H1 (cell line): ENCODE data around the gene IKZF5. TPM values are rescaled to one million over a fixed set of nuclear protein-coding genes. Genes with fewer than 3 reads are reported as not detected.

Source experiments
- CTCF ChIA-PET: fragments of 300-600 bp; sonication (Branson Sonifier 250); formaldehyde crosslinking; loops from one replicate; lab custom pipeline; 2021; ENCODE audit not compliant: partially characterized antibody; lab: Charles Lee
- POLR2A ChIA-PET: fragments of 300-600 bp; sonication (Branson Sonifier 250); formaldehyde crosslinking; loops from one replicate; lab custom pipeline; 2021; ENCODE audit warnings: inconsistent platforms; ENCODE audit not compliant: partially characterized antibody; lab: Charles Lee
- DNase-seq, 2 experiments: peaks; one replicate each; pipeline versions ENCODE4 v3.0.0 to v3.0.0-alpha.2; 2010 to 2022; ENCODE audit warnings: low spot score in 2 of 2, low read depth in 1 of 2, mixed read lengths in 1 of 2
- FAIRE-seq: peaks from 2 replicates; lab custom pipeline; 2011; peaks lifted over from hg19 to GRCh38; lab: Jason Lieb, UNC
- H2AFZ ChIP-seq: 2 replicates; pipeline ENCODE4 v1.8.1; 2012; ENCODE audit warnings: low read length, inconsistent platforms
- H2AK5ac ChIP-seq: 2 replicates; pipeline ENCODE4 v1.6.1; 2013; ENCODE audit warnings: low read depth, low read length
- H2BK120ac ChIP-seq: replicated peaks from 2 replicates; pipeline ENCODE3; 2013; ENCODE audit warnings: low read depth, low read length, inconsistent platforms
- H2BK12ac ChIP-seq: 2 replicates; pipeline ENCODE4 v1.6.1; 2013; ENCODE audit warnings: low read depth, low read length
- H2BK15ac ChIP-seq: 2 replicates; pipeline ENCODE4 v1.6.1; 2013; ENCODE audit warnings: low read length
- H2BK20ac ChIP-seq: 2 replicates; pipeline ENCODE4 v1.6.1; 2013; ENCODE audit warnings: low read length
- H2BK5ac ChIP-seq: 2 replicates; pipeline ENCODE4 v1.6.1; 2013; ENCODE audit warnings: low read depth, low read length
- H3K14ac ChIP-seq: 2 replicates; pipeline ENCODE4 v1.6.1; 2013; ENCODE audit warnings: inconsistent platforms; ENCODE audit not compliant: insufficient read length
- H3K18ac ChIP-seq: 2 replicates; pipeline ENCODE4 v1.6.1; 2013; ENCODE audit warnings: low read length; ENCODE audit errors: extremely low read depth
- H3K23ac ChIP-seq: 2 replicates; pipeline ENCODE4 v1.6.1; 2013; ENCODE audit warnings: inconsistent platforms; ENCODE audit not compliant: insufficient read length
- H3K23me2 ChIP-seq: 2 replicates; pipeline ENCODE4 v1.6.1; 2013; ENCODE audit warnings: low read depth, low read length
- H3K27ac ChIP-seq: 2 replicates; pipeline ENCODE4 v1.6.1; 2011; ENCODE audit warnings: low read depth, low read length, inconsistent platforms
- H3K27me3 ChIP-seq, 4 experiments: replicated peaks in 1 of 4; 1 replicate in 1 of 4; 2 replicates in 3 of 4; pipeline versions ENCODE4 v1.6.1 to v1.8.1; 2011 to 2013; ENCODE audit warnings: low read length in 3 of 4, mild to moderate bottlenecking in 3 of 4, inconsistent platforms in 2 of 4, mixed read lengths in 2 of 4, moderate library complexity in 1 of 4; ENCODE audit not compliant: control insufficient read depth in 3 of 4, insufficient read depth in 3 of 4; ENCODE audit errors: extremely low read depth in 1 of 4
- H3K36me3 ChIP-seq, 4 experiments: 2 replicates each; pipeline versions ENCODE4 v1.6.1 to v1.8.1; 2011 to 2013; ENCODE audit warnings: mild to moderate bottlenecking in 4 of 4, low read length in 3 of 4, moderate library complexity in 2 of 4, control low read depth in 1 of 4, inconsistent platforms in 1 of 4; ENCODE audit not compliant: insufficient read depth in 4 of 4, control insufficient read depth in 2 of 4
- H3K4ac ChIP-seq: replicated peaks from 2 replicates; pipeline ENCODE3; 2013; ENCODE audit warnings: low read length, low read depth, mixed read lengths, inconsistent platforms; ENCODE audit not compliant: insufficient read length
- H3K4me1 ChIP-seq, 4 experiments: replicated peaks in 1 of 4; 1 replicate in 1 of 4; 2 replicates in 3 of 4; pipeline versions ENCODE4 v1.6.1 to v1.8.1; 2011 to 2013; ENCODE audit warnings: low read length in 3 of 4, inconsistent platforms in 2 of 4, mixed read lengths in 1 of 4; ENCODE audit not compliant: insufficient read depth in 4 of 4, control insufficient read depth in 3 of 4
- H3K4me2 ChIP-seq, 2 experiments: 2 replicates each; pipeline versions ENCODE4 v1.6.1 to v1.8.1; 2011 to 2013; ENCODE audit warnings: low read depth in 2 of 2, low read length in 2 of 2, control low read depth in 1 of 2, inconsistent platforms in 1 of 2, mild to moderate bottlenecking in 1 of 2; ENCODE audit not compliant: insufficient read depth in 1 of 2
- H3K4me3 ChIP-seq, 4 experiments: fragments of 200-600, 300-600 bp in 1 of 4; sonication (generic), shearing (Covaris generic), sonication (Bioruptor Twin) in 1 of 4; 2 replicates each; pipeline versions ENCODE4 v1.5.1 to v1.8.1; 2011 to 2016; ENCODE audit warnings: low read length in 4 of 4, low read depth in 3 of 4, control low read depth in 2 of 4, inconsistent platforms in 2 of 4, mild to moderate bottlenecking in 2 of 4, mixed read lengths in 1 of 4, moderate library complexity in 1 of 4; ENCODE audit not compliant: insufficient read depth in 2 of 4; ENCODE audit errors: extremely low read depth in 1 of 4
- H3K56ac ChIP-seq: replicated peaks from 2 replicates; pipeline ENCODE3; 2013; ENCODE audit warnings: low read depth, mild to moderate bottlenecking, mixed read lengths, low read length, inconsistent platforms; ENCODE audit not compliant: insufficient read length
- H3K79me1 ChIP-seq: 2 replicates; pipeline ENCODE4 v1.6.1; 2013; ENCODE audit warnings: low read depth, low read length, control low read depth
- H3K79me2 ChIP-seq, 2 experiments: 2 replicates each; pipeline versions ENCODE4 v1.6.1 to v1.8.1; 2012 to 2013; ENCODE audit warnings: low read length in 2 of 2, mild to moderate bottlenecking in 2 of 2, inconsistent platforms in 1 of 2; ENCODE audit not compliant: insufficient read depth in 2 of 2, control insufficient read depth in 1 of 2
- H3K9ac ChIP-seq, 4 experiments: replicated peaks in 1 of 4; 1 replicate in 1 of 4; 2 replicates in 3 of 4; pipeline versions ENCODE4 v1.6.1 to v1.8.1; 2011 to 2013; ENCODE audit warnings: low read depth in 3 of 4, low read length in 3 of 4, control low read depth in 2 of 4, mild to moderate bottlenecking in 2 of 4, moderate library complexity in 2 of 4, inconsistent platforms in 1 of 4; ENCODE audit errors: extremely low read depth in 1 of 4
- H3K9me3 ChIP-seq, 2 experiments: 2 replicates each; pipeline versions ENCODE4 v1.6.1 to v1.8.1; 2012 to 2013; ENCODE audit warnings: mild to moderate bottlenecking in 2 of 2, moderate library complexity in 2 of 2, control low read depth in 1 of 2, inconsistent platforms in 1 of 2, low read depth in 1 of 2, low read length in 1 of 2, mixed read lengths in 1 of 2; ENCODE audit not compliant: insufficient read depth in 2 of 2
- H4K20me1 ChIP-seq, 2 experiments: replicated peaks in 1 of 2; 2 replicates each; pipeline versions ENCODE3 to v1.8.1; 2011 to 2013; ENCODE audit warnings: inconsistent platforms in 2 of 2, low read length in 2 of 2, mild to moderate bottlenecking in 1 of 2; ENCODE audit not compliant: insufficient read depth in 2 of 2, control insufficient read depth in 1 of 2
- H4K5ac ChIP-seq: 2 replicates; pipeline ENCODE4 v1.6.1; 2013; ENCODE audit warnings: low read length, low read depth, mixed read lengths, inconsistent platforms; ENCODE audit not compliant: insufficient read length
- H4K8ac ChIP-seq: 2 replicates; pipeline ENCODE4 v1.8.0; 2013; ENCODE audit warnings: mild to moderate bottlenecking, moderate library complexity, low read length, inconsistent platforms; ENCODE audit not compliant: insufficient read depth; ENCODE audit errors: extremely low read depth
- H4K91ac ChIP-seq: replicated peaks from 2 replicates; pipeline ENCODE3; 2013; ENCODE audit warnings: low read length, mixed read lengths, inconsistent platforms; ENCODE audit not compliant: insufficient read length
- KDM4A ChIP-seq: IDR thresholded peaks from one replicate; pipeline ENCODE4 v1.7.1; 2012; ENCODE audit warnings: low read depth, mild to moderate bottlenecking, moderate library complexity, low read length, inconsistent platforms; ENCODE audit not compliant: severe bottlenecking
- WGBS, 2 experiments: shearing (Covaris generic) in 1 of 2; methylation state at CpG; one replicate each; pipeline versions ENCODE4 v1.1.6 to v1.1.7; 2013 to 2015; ENCODE audit warnings: low lambda C conversion rate in 2 of 2, mixed read lengths in 2 of 2, inconsistent platforms in 1 of 2, low coverage in 1 of 2, missing lambda C conversion rate in 1 of 2; ENCODE audit not compliant: insufficient replicate concordance in 2 of 2, insufficient coverage in 1 of 2, insufficient read length in 1 of 2; ENCODE audit errors: extremely low coverage in 1 of 2, missing lambda C conversion rate in 1 of 2; 5-methylcytosine and 5-hydroxymethylcytosine counted together
- polyA plus RNA-seq, 7 experiments: library from polyadenylated mRNA; depleted of rRNA in 3 of 7; stranded (reverse) in 5 of 7; unstranded in 2 of 7; fragments of >200 nt in 5 of 7; fragments of 200-250 nt in 2 of 7; gene quantifications; 1 replicate in 5 of 7; 2 replicates in 1 of 7; 4 replicates in 1 of 7; pipeline versions ENCODE4 v1.2.1 to v1.2.3, GENCODE V29; 2011 to 2013; ENCODE audit warnings: missing spikeins in 2 of 7, mixed read lengths in 2 of 7
- total RNA-seq: library from RNA; stranded (reverse); fragmentation: NEBNext Ultra II Directional; extraction: Animal tissue kit (Norgen Biotek cat#: 25700); gene quantifications from 2 replicates; pipeline ENCODE4 v1.2.1, GENCODE V29; 2021
- TF ChIP-seq, protein P1 (sequence below): IDR thresholded peaks from 2 replicates; pipeline ENCODE4 v1.6.1; 2012; ENCODE audit warnings: inconsistent platforms

IKZF5 gene
- total and polyA plus RNA-seq, 2 of the 8 experiments (the other 6 are each of a cell fraction or from before 2014, with no cell fraction given) = 5.2 to 15.3 TPM

DNA sequence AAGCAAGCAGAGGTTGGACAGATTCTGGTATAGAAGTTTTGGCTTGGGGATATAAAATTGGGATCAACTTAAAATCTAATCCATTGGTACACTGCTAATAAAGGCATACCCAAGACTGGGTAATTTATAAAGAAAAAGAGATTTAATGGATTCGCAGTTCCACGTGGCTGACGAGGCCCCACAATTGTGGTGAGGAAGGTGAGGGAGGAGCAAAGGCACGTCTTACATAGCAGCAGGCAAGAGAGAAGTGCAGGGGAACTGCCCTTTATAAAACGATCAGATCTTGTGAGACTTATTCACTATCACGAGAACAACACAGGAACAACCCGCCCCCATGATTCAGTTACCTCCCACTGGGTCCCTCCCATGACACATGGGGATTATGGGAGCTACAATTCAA, 9.9 kb upstream of the IKZF5 start:
- Histone ChIP-seq H2BK120ac (peak overlapping the region; percentile 94), H3K23me2 (no peaks in the 10 kb centered on the region), H3K27me3 (peaks cover 0 to 3% (median 1%) of the 10 kb centered on the region in 4 experiments; a peak in 4 of 7 replicates), H3K27ac (no peak overlapping the region), H3K56ac (peak overlapping the region; percentile 30), H3K23ac (no peak overlapping the region), H3K4me3 (peak overlapping the region in 1 of 4 experiments; percentile 36; a peak in 1 of 8 replicates), H3K9ac (no peak overlapping the region), H2AK5ac (no peak overlapping the region), H3K36me3 (no peaks in the 10 kb centered on the region; a peak in 1 of 8 replicates), H4K8ac (no peak overlapping the region), H4K91ac (peak overlapping the region; percentile 73), H2BK20ac (0 out of 2 replicates have a peak overlapping the region, but pooled peaks have one; percentile 6), H3K4ac (no peak overlapping the region), H4K20me1 (no peaks in the 10 kb centered on the region), H2AFZ (no peak overlapping the region), H3K18ac (peak overlapping the region; percentile 24; the same call in 1 of the 2 replicates), H2BK15ac (no peak overlapping the region), H4K5ac (no peak overlapping the region), H3K14ac (no peak overlapping the region), H3K4me1 (peaks cover 6 to 13% (median 12%) of the 10 kb centered on the region in 4 experiments; a peak in 6 of 7 replicates), H2BK12ac (no peak overlapping the region), H2BK5ac (no peak overlapping the region; the same call in 1 of the 2 replicates), H3K4me2 (no peak overlapping the region; a peak in 1 of 4 replicates), H3K9me3 (no peaks in the 10 kb centered on the region), H3K79me1 (no peaks in the 10 kb centered on the region), H3K79me2 (0 out of 4 replicates have a peak, but pooled peaks cover 0 to 3% of the 10 kb centered on the region in 2 experiments)
- 67% methylated on average over 7 of the region's 7 CpGs; no CpG with 5 or more reads in 1 of the 2 experiments for WGBS, 2 experiments
- ChIA-PET POLR2A (interaction anchor here (1.0 to 4.3 kb wide), 2 partner anchors 9 to 38 kb away, joined by 3 to 25 read pairs; partner anchors contain the start of genes ACADSB, IKZF5 and PSTK), CTCF (interaction anchor here (0.9 to 1.6 kb wide), 2 partner anchors 37 to 1495 kb away, joined by 3 to 6 read pairs; no protein-coding TSS in a partner anchor)
- TF ChIP-seq KDM4A = no peak
- TF ChIP-seq, protein P1, sequence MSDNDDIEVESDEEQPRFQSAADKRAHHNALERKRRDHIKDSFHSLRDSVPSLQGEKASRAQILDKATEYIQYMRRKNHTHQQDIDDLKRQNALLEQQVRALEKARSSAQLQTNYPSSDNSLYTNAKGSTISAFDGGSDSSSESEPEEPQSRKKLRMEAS = peak; percentile 52; the same call in 1 of the 2 replicates
- FAIRE-seq (no peak), DNase-seq (no peak)
